ENCODE results near the gene SLC25A47.
A peak's percentile ranks its signal among the peaks of the same experiment; 100 is the strongest.
"Not testable (repeated sequence)": the region's sequence is repeated elsewhere in the genome, so short reads cannot be mapped to it uniquely, and the experiment has no call there.

Gene SLC25A47

GRCh38 chr14:100306998-100307765 lies 16.0 kb upstream of the SLC25A47 start:
- Mint-ChIP-seq H3K4me1 (peaks cover 36% of the 10 kb centered on the region), H3K9me3 (no peaks in the 10 kb centered on the region), H3K27me3 (ENCODE audit: low read depth) (no peaks in the 10 kb centered on the region), H3K27ac (peak overlapping the region; percentile 29 to 57 (median 40)), H3K4me3 (peak overlapping the region; percentile 91 to 94 (median 91)), H3K36me3 (ENCODE audit: low read depth) (no peaks in the 10 kb centered on the region)
- TF ChIP-seq, protein P1, sequence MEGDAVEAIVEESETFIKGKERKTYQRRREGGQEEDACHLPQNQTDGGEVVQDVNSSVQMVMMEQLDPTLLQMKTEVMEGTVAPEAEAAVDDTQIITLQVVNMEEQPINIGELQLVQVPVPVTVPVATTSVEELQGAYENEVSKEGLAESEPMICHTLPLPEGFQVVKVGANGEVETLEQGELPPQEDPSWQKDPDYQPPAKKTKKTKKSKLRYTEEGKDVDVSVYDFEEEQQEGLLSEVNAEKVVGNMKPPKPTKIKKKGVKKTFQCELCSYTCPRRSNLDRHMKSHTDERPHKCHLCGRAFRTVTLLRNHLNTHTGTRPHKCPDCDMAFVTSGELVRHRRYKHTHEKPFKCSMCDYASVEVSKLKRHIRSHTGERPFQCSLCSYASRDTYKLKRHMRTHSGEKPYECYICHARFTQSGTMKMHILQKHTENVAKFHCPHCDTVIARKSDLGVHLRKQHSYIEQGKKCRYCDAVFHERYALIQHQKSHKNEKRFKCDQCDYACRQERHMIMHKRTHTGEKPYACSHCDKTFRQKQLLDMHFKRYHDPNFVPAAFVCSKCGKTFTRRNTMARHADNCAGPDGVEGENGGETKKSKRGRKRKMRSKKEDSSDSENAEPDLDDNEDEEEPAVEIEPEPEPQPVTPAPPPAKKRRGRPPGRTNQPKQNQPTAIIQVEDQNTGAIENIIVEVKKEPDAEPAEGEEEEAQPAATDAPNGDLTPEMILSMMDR (IDR thresholded peaks at IDR 0.05; ENCODE audit: unreplicated experiment in 3 of 3) = no peak

DNA sequence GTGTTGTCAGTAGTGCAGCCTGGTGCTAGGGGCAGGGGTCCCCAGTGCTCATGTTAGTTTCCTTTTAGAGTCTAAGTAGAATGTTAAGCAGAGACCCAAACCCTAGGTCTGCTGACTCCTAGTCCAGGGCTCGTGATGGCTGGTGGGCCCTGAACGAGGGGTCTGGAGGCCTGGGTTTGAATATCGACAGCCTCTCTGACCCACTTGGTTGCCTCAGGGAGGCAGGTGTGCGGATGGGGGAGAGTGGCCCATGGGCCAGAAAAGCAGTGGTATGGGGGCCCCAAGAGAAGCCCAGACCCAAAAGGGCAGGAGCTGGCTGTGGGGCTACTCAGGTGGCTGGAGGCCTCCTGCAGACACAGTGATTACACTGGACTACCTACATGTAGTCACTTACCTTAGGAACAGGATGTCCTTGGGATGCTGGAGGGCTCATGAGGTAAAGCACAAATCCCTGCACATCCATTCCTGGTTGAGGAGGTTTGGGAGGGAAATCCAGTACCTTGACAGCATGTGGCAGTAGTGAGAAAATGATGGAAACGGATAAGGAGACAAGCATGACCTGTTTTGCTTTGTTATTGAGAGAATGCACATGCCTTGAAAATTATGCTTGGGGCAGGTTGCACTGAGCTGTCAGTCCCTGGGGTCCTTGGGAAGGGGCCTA lies 15.2 kb upstream of the SLC25A47 start:
- H3K27ac Mint-ChIP-seq = peak overlapping the region in 2 of 3 experiments; percentile 29 to 55
- H3K4me3 Mint-ChIP-seq = peak overlapping the region; percentile 91 to 94 (median 91)
- no peaks in the 10 kb centered on the region for H3K27me3 Mint-ChIP-seq (ENCODE audit: low read depth)
- no peaks in the 10 kb centered on the region for H3K9me3 Mint-ChIP-seq
- TF ChIP-seq, protein P1 (IDR thresholded peaks at IDR 0.05; ENCODE audit: unreplicated experiment in 3 of 3) = no peak
- no peaks in the 10 kb centered on the region for H3K36me3 Mint-ChIP-seq (ENCODE audit: low read depth)
- H3K4me1 Mint-ChIP-seq = peaks cover 43% of the 10 kb centered on the region

DNA sequence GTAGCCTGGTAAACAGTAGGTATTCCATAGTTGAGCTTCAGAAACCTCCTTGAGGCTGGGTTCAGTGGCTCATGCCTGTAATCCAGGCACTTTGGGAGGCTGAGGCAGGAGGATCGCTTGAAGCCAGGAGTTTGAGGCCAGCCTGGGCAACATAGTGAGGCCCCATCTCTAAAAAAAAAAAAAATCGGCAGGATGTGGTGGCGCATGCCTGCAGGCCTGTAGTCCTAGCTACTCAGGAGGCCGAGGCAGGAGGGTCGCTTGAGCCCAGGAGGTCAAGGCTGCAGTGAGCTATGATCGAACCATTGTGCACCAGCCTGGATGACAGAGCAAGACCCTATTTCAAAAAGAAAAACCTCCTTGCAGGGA lies 14.7 kb upstream of the SLC25A47 start:
- H3K36me3 Mint-ChIP-seq (ENCODE audit: low read depth); H3K9me3 Mint-ChIP-seq; H3K27me3 Mint-ChIP-seq (ENCODE audit: low read depth): not testable (repeated sequence)
- Mint-ChIP-seq H3K4me1 (peaks cover 46% of the 10 kb centered on the region), H3K4me3 (peak overlapping the region; percentile 36 to 91 (median 52)), H3K27ac (peak overlapping the region in 1 of 3 experiments; percentile 29)

DNA sequence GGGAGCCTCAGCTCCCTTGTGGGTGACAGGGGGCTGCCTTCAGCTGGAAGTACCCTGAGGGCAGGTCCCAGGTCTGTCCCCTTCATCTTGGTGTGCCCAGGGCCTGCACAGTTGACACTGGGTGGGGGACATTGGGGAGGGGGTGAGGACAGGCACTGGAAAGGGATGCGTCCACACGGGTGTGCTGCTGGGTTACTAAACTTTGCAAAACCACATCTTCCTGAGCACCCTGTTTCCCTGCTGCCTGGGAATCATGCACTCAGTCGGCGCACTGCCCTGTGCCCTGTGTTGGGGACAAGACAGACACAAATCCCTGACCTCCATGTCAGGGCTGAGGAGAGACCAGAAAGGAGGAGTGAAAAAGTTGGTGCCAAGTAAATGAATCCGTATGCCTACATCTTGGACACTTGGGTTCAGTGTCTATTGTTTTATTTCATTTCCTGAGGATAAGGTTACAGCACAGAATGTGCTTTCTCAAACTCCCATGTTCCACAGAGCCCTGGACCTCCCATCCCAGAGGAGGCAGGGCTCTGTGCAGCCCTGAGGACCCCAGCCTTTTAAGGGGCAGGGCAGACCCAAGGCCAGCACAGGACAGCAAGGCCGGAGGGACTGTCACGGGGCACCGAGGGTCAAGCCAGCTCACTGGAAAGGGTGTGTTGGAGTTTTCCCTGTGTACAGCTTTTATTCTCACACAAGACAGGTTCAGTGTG lies 14.0 kb upstream of the SLC25A47 start:
- H3K9me3 Mint-ChIP-seq = no peaks in the 10 kb centered on the region
- TF ChIP-seq, protein P1 (IDR thresholded peaks at IDR 0.05; ENCODE audit: unreplicated experiment in 3 of 3) = no peak
- peaks cover 48% of the 10 kb centered on the region for H3K4me1 Mint-ChIP-seq

DNA sequence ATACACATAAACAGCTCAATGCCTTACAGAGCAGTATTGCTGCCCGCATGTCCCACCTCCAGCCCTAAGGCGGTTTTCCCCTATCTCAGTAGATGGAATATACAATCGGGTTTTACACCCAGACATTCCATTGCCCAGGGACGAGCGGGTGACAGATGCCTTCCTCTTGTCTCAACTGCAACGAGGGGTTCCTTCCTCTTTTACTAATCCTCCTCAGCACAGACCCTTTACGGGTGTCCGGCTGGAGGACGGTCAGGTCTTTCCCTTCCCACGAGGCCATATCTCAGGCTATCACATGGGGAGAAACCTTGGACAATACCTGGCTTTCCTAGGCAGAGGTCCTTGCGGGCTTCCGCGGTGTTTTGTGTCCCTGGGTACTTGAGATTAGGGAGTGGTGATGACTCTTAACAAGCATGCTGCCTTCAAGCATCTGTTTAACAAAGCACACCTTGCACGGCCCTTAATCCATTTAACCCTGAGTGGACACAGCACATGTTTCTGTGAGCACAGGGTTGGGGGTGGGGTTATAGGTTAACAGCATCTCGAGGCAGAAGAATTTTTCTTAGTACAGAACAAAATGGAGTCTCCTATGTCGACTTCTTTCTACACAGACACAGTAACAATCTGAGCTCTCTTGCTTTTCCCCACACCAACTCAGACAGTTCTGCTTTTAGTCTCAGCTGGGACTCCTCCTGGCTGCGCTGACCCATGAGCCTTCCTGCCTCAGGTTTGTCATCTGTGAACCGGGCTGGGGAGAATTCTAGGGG lies 10.8 kb upstream of the SLC25A47 start:
- Mint-ChIP-seq H3K4me1 (peaks cover 44% of the 10 kb centered on the region), H3K27ac (peak overlapping the region in 1 of 3 experiments; percentile 36)
- not testable (repeated sequence) for H3K9me3 Mint-ChIP-seq; H3K36me3 Mint-ChIP-seq (ENCODE audit: low read depth); H3K4me3 Mint-ChIP-seq; H3K27me3 Mint-ChIP-seq (ENCODE audit: low read depth)

More for the DNA sequence above, 14.0 kb upstream of the SLC25A47 start:
- Mint-ChIP-seq H3K36me3 (ENCODE audit: low read depth) (no peaks in the 10 kb centered on the region), H3K27me3 (ENCODE audit: low read depth) (peaks cover 3% of the 10 kb centered on the region), H3K4me3 (peak overlapping the region; percentile 52 to 75 (median 69)), H3K27ac (peak overlapping the region in 1 of 3 experiments; percentile 29)

DNA sequence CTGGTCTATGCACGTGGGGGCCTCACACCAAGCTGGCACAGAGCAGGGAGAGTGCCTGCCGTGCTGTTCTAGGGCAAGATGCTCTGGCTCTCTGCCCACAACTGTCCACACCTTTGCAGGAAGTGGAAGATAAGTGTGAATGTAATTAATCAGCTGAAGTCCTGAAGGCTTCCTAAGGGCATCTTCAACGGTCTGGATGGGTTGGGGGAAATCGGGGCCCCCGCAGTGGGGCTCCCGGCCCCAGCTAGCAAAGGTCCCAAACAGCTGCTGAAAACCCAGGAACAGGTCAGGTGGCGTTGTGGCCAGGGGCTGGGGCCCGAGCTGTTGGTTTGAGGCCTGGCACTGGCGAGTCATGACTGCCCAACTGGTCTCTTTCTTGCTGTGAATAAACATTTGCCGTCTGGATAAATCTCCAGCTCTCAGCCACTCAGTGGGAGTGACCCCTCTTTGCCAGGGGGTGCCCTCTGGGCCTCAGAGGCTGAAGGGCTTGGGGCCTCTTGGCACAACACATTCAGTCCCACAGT lies 10.2 kb upstream of the SLC25A47 start:
- TF ChIP-seq, protein P1 (IDR thresholded peaks at IDR 0.05; ENCODE audit: unreplicated experiment in 3 of 3) = no peak
- H3K27ac Mint-ChIP-seq = no peak overlapping the region
- H3K4me1 Mint-ChIP-seq = peaks cover 38% of the 10 kb centered on the region
- peaks cover 6% of the 10 kb centered on the region for H3K27me3 Mint-ChIP-seq (ENCODE audit: low read depth)
- H3K36me3 Mint-ChIP-seq (ENCODE audit: low read depth) = no peaks in the 10 kb centered on the region
- H3K9me3 Mint-ChIP-seq = no peaks in the 10 kb centered on the region
- H3K4me3 Mint-ChIP-seq = no peak overlapping the region
